ENCODE data around the gene ZXDC. TPM values are rescaled to one million over a fixed set of nuclear protein-coding genes. Genes with fewer than 3 reads are reported as not detected.

ZXDC gene
- polyA plus RNA-seq, 1 donor (not counting 4 experiments of a cell fraction or from before 2014, with no cell fraction given) = 10.7 TPM

GRCh38 chr3:126496894-126497850 is 21.5 kb upstream of the ZXDC start:
- Histone ChIP-seq H3K27ac (ENCODE audit: control insufficient read depth, insufficient read depth, low read length) (no peak overlapping the region), H3K9me3 (ENCODE audit: control insufficient read depth, low read depth, low read length) (no peaks in the 10 kb centered on the region), H4K20me1 (ENCODE audit: control insufficient read depth, extremely low read depth, insufficient read depth, low read length) (no peaks in the 10 kb centered on the region), H3K36me3 (ENCODE audit: control insufficient read depth in 2 of 2, extremely low read depth in 1 of 2, insufficient read depth in 2 of 2, low read length in 2 of 2) (no peaks in the 10 kb centered on the region), H2AFZ (ENCODE audit: control insufficient read depth, low read length) (no peak overlapping the region), H3K27me3 (ENCODE audit: control insufficient read depth, extremely low read depth, insufficient read depth, low read length) (peaks cover 6% of the 10 kb centered on the region), H3K4me3 (ENCODE audit: control insufficient read depth in 2 of 3, extremely low read depth in 1 of 3, insufficient read depth in 2 of 3, low read depth in 1 of 3, low read length in 3 of 3) (no peak overlapping the region), H3K9ac (ENCODE audit: control insufficient read depth, extremely low read depth, insufficient read depth, low read length) (no peak overlapping the region), H3K79me2 (ENCODE audit: control insufficient read depth, insufficient read depth, low read length) (no peaks in the 10 kb centered on the region), H3K9me1 (ENCODE audit: control insufficient read depth, extremely low read depth, insufficient read depth, low read length) (no peaks in the 10 kb centered on the region), H3K4me1 (ENCODE audit: control insufficient read depth, extremely low read depth, insufficient read depth, low read length) (no peaks in the 10 kb centered on the region), H3K4me2 (ENCODE audit: control insufficient read depth, extremely low read depth, insufficient read depth, low read depth, low read length) (no peak overlapping the region)
- dilution Hi-C loops (cut with MboI; ENCODE audit: extremely low pct_ligation_motif_present, low sequenced_read_pairs) = no loop called here
- FAIRE-seq (no peak), DNase-seq (ENCODE audit: low read depth, low spot score) (no peak)
- TF ChIP-seq, protein P1, sequence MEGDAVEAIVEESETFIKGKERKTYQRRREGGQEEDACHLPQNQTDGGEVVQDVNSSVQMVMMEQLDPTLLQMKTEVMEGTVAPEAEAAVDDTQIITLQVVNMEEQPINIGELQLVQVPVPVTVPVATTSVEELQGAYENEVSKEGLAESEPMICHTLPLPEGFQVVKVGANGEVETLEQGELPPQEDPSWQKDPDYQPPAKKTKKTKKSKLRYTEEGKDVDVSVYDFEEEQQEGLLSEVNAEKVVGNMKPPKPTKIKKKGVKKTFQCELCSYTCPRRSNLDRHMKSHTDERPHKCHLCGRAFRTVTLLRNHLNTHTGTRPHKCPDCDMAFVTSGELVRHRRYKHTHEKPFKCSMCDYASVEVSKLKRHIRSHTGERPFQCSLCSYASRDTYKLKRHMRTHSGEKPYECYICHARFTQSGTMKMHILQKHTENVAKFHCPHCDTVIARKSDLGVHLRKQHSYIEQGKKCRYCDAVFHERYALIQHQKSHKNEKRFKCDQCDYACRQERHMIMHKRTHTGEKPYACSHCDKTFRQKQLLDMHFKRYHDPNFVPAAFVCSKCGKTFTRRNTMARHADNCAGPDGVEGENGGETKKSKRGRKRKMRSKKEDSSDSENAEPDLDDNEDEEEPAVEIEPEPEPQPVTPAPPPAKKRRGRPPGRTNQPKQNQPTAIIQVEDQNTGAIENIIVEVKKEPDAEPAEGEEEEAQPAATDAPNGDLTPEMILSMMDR (optimal IDR thresholded peaks at IDR 0.05 in 1 of 3, IDR thresholded peaks at IDR 0.05 in 1 of 3, conservative IDR thresholded peaks at IDR 0.05 in 1 of 3; ENCODE audit: extremely low read depth in 1 of 3, insufficient read depth in 2 of 3, low read length in 3 of 3) = no peak
- no peak for TF ChIP-seq EZH2 (IDR thresholded peaks at IDR 0.05; ENCODE audit: low read length)

GRCh38 chr3:126495786-126496185 is 20.1 kb upstream of the ZXDC start:
- H3K4me2 ChIP-seq (ENCODE audit: control insufficient read depth, extremely low read depth, insufficient read depth, low read depth, low read length) = no peak overlapping the region
- H3K9me3 ChIP-seq (ENCODE audit: control insufficient read depth, low read depth, low read length) = no peaks in the 10 kb centered on the region
- dilution Hi-C loops (cut with MboI; ENCODE audit: extremely low pct_ligation_motif_present, low sequenced_read_pairs) = no loop called here
- H3K4me3 ChIP-seq (ENCODE audit: control insufficient read depth in 2 of 3, extremely low read depth in 1 of 3, insufficient read depth in 2 of 3, low read depth in 1 of 3, low read length in 3 of 3) = no peak overlapping the region
- peaks cover 9% of the 10 kb centered on the region for H3K27me3 ChIP-seq (ENCODE audit: control insufficient read depth, extremely low read depth, insufficient read depth, low read length)
- FAIRE-seq = no peak
- H3K27ac ChIP-seq (ENCODE audit: control insufficient read depth, insufficient read depth, low read length) = no peak overlapping the region
- H3K79me2 ChIP-seq (ENCODE audit: control insufficient read depth, insufficient read depth, low read length) = no peaks in the 10 kb centered on the region
- no peak overlapping the region for H2AFZ ChIP-seq (ENCODE audit: control insufficient read depth, low read length)
- H3K9ac ChIP-seq (ENCODE audit: control insufficient read depth, extremely low read depth, insufficient read depth, low read length) = no peak overlapping the region
- H3K4me1 ChIP-seq (ENCODE audit: control insufficient read depth, extremely low read depth, insufficient read depth, low read length) = no peaks in the 10 kb centered on the region
- H4K20me1 ChIP-seq (ENCODE audit: control insufficient read depth, extremely low read depth, insufficient read depth, low read length) = no peaks in the 10 kb centered on the region
- H3K36me3 ChIP-seq (ENCODE audit: control insufficient read depth in 2 of 2, extremely low read depth in 1 of 2, insufficient read depth in 2 of 2, low read length in 2 of 2) = no peaks in the 10 kb centered on the region
- TF ChIP-seq, protein P1 (optimal IDR thresholded peaks at IDR 0.05 in 1 of 3, IDR thresholded peaks at IDR 0.05 in 1 of 3, conservative IDR thresholded peaks at IDR 0.05 in 1 of 3; ENCODE audit: extremely low read depth in 1 of 3, insufficient read depth in 2 of 3, low read length in 3 of 3) = no peak
- TF ChIP-seq EZH2 (IDR thresholded peaks at IDR 0.05; ENCODE audit: low read length) = no peak
- no peak for DNase-seq (ENCODE audit: low read depth, low spot score)
- H3K9me1 ChIP-seq (ENCODE audit: control insufficient read depth, extremely low read depth, insufficient read depth, low read length) = no peaks in the 10 kb centered on the region

Measured in keratinocyte (primary cell).